ENCODE measurements around the gene CPA1. TPM values are rescaled to one million over a fixed set of nuclear protein-coding genes. Genes with fewer than 3 reads are reported as not detected.

The CPA1 gene
- total and polyA plus RNA-seq, 7 donors, result 0.18 to 4.6 (median 1.0) TPM

DNA sequence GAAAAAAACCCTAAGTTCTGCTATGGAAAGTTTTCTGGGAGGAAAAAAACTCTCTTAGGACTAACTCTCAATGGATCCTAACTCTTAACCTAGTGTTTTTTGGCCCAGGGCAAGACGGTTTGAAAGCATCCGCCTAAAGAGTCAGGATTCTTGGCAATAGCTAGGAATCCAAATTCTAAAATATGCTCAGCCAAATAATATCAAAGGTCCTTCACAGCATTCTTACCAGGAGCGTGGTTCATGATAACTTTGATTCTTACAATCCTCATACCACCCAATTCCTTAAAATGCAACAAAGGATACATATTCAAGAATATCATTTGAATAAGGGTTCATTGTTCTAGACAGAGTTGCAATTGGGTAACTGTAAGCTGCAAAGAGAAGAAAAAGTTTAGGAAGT lies 21.3 kb downstream of the CPA1 start:
- DNase-seq, result no peak
- no peak for TF ChIP-seq CTCF (IDR thresholded peaks at IDR 0.05)
- Histone ChIP-seq H3K9me3 (no peaks in the 10 kb centered on the region), H3K4me3 (no peak overlapping the region), H3K27me3 (ENCODE audit: insufficient read depth in 3 of 3, low read length in 2 of 3) (no peaks in the 10 kb centered on the region), H3K36me3 (ENCODE audit: insufficient read depth in 1 of 2, low read depth in 1 of 2) (no peaks in the 10 kb centered on the region), H3K4me1 (no peaks in the 10 kb centered on the region), H3K27ac (no peak overlapping the region)
- intact Hi-C loops (cut with DNase I), result no loop called here
- ATAC-seq, result no peak
- 71 to 78% (median 75%) methylated on average over 3 of the region's 3 CpGs for WGBS, 3 donors

DNA sequence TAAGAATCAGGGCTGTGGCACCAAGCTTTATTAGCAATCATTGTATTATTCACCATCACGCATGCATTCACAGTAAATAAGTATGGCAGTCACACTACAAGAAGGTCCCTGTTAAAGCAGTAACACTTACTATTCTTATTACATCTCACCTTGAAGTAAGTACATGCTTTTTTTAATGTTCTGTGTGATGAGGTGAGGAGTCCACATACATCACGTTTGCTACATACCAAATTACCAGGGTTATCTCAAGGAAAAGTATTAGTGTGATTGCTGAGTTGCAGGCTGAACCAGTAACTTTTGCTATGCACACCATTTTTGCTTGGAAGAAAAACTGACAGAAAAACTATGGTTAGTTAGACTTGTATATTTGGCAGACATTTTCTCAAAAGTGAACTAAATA lies 24.7 kb downstream of the CPA1 start:
- no peak overlapping the region for H3K4me3 ChIP-seq
- H3K4me1 ChIP-seq, result no peaks in the 10 kb centered on the region
- H3K27me3 ChIP-seq (ENCODE audit: insufficient read depth in 3 of 3, low read length in 2 of 3), result no peaks in the 10 kb centered on the region
- WGBS, 3 donors, result 80 to 91% (median 87%) methylated on average over 2 of the region's 2 CpGs
- H3K9me3 ChIP-seq, result no peaks in the 10 kb centered on the region
- no peak for DNase-seq
- TF ChIP-seq CTCF (IDR thresholded peaks at IDR 0.05), result no peak
- intact Hi-C loops (cut with DNase I), result no loop called here
- no peak for ATAC-seq
- no peak overlapping the region for H3K27ac ChIP-seq
- H3K36me3 ChIP-seq (ENCODE audit: insufficient read depth in 1 of 2, low read depth in 1 of 2), result no peaks in the 10 kb centered on the region

DNA sequence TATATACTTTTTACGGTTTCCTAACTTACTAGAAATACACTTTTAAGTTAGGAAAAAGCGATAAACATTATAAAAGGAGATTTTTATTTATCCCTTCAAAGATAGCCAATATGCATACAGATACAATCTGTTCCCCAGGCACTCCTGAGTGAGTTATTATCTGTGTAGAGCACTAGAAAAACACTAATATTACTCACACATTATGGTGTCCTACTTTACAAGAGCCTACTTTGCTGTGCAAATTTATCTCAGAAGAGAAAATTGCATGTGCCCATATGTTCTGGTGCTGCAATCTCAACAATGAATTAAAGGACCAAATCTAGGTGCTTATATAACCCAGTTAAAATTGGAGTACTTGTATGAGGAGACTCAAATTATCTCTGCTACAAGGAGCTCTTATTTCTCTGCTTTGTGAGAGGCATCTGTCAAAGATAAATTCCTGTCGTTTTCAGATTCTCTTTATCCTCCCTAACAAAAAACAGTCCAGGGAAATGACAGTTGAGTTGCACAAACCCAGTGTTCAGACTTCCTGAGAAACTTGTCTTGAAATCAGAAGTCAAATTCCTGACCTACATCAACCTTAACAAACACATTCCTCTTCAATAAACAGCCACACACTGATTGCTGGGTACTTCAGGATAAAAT lies 28.9 kb downstream of the CPA1 start:
- no peak for TF ChIP-seq CTCF (IDR thresholded peaks at IDR 0.05)
- H3K4me1 ChIP-seq, result no peaks in the 10 kb centered on the region

GRCh38 chr7:130409712-130410072 lies 29.4 kb downstream of the CPA1 start:
- Histone ChIP-seq H3K4me3 (no peak overlapping the region), H3K9me3 (no peaks in the 10 kb centered on the region), H3K27me3 (ENCODE audit: insufficient read depth in 3 of 3, low read length in 2 of 3) (no peaks in the 10 kb centered on the region), H3K4me1 (no peaks in the 10 kb centered on the region), H3K27ac (no peak overlapping the region), H3K36me3 (ENCODE audit: insufficient read depth in 1 of 2, low read depth in 1 of 2) (peaks cover 0 to 6% of the 10 kb centered on the region in 2 donors)
- TF ChIP-seq CTCF (IDR thresholded peaks at IDR 0.05), result no peak
- intact Hi-C loops (cut with DNase I), result no loop called here
- WGBS, 3 donors, result 95 to 97% (median 96%) methylated on average over 4 of the region's 4 CpGs
- no peak for DNase-seq
- no peak for ATAC-seq

More for the DNA sequence above, 28.9 kb downstream of the CPA1 start:
- no peak for ATAC-seq
- whole genome bisulfite sequencing, 3 donors, result 69 to 74% (median 69%) methylated on average over 3 of the region's 3 CpGs
- no peaks in the 10 kb centered on the region for H3K27me3 ChIP-seq (ENCODE audit: insufficient read depth in 3 of 3, low read length in 2 of 3)
- H3K9me3 ChIP-seq, result no peaks in the 10 kb centered on the region
- H3K27ac ChIP-seq, result no peak overlapping the region
- H3K4me3 ChIP-seq, result no peak overlapping the region
- intact Hi-C loops (cut with DNase I), result no loop called here
- H3K36me3 ChIP-seq (ENCODE audit: insufficient read depth in 1 of 2, low read depth in 1 of 2), result peaks cover 0 to 6% of the 10 kb centered on the region in 2 donors
- no peak for DNase-seq

Measured in psoas muscle (tissue), 8 donors.